Endothelial cell (in vitro differentiated cells): ENCODE data around the gene DIDO1. TPM values are rescaled to one million over a fixed set of nuclear protein-coding genes. Genes with fewer than 3 reads are reported as not detected.
"Not testable (repeated sequence)": the region's sequence is repeated elsewhere in the genome, so short reads cannot be mapped to it uniquely, and the experiment has no call there.

Source experiments
- DNase-seq: peaks from one replicate; pipeline ENCODE4 v3.0.0; 2021; ENCODE audit warnings: low spot score
- H3K27ac Mint-ChIP-seq: one replicate; pipeline ENCODE4 v1.8.0; 2021; ENCODE audit warnings: mixed read lengths, inconsistent platforms; ENCODE audit not compliant: unreplicated experiment
- H3K27me3 Mint-ChIP-seq: one replicate; pipeline ENCODE4 v1.8.0; 2021; ENCODE audit warnings: mild to moderate bottlenecking, moderate library complexity, mixed read lengths, inconsistent platforms; ENCODE audit not compliant: unreplicated experiment
- H3K36me3 Mint-ChIP-seq: one replicate; pipeline ENCODE4 v1.8.0; 2021; ENCODE audit warnings: mild to moderate bottlenecking, low read depth, mixed read lengths, inconsistent platforms; ENCODE audit not compliant: unreplicated experiment
- H3K4me1 Mint-ChIP-seq: one replicate; pipeline ENCODE4 v1.8.0; 2021; ENCODE audit warnings: mild to moderate bottlenecking, mixed read lengths, inconsistent platforms; ENCODE audit not compliant: unreplicated experiment
- H3K4me3 Mint-ChIP-seq: one replicate; pipeline ENCODE4 v1.8.0; 2021; ENCODE audit warnings: mild to moderate bottlenecking, mixed read lengths, inconsistent platforms; ENCODE audit not compliant: unreplicated experiment
- H3K9me3 Mint-ChIP-seq: one replicate; pipeline ENCODE4 v1.8.0; 2021; ENCODE audit warnings: mixed read lengths, inconsistent platforms; ENCODE audit not compliant: unreplicated experiment
- CTCF ChIP-seq: fragments of 200-600 bp; sonication (generic); IDR thresholded peaks from one replicate; pipeline ENCODE4 v1.5.0; 2021; ENCODE audit warnings: antibody characterized with exemption; ENCODE audit not compliant: unreplicated experiment
- total RNA-seq: library from RNA; stranded (reverse); fragmentation: NEBNext Ultra II Directional; extraction: Animal tissue kit (Norgen Biotek cat#: 25700); gene quantifications from one replicate; pipeline ENCODE4 v1.2.1, GENCODE V29; 2021; ENCODE audit not compliant: unreplicated experiment

DIDO1 gene
- total RNA-seq, 1 donor from 2014 or later: 61.0 TPM

- H3K27me3 Mint-ChIP-seq: peaks cover 7% of the 10 kb centered on the region
- DNase-seq: no peak
- H3K27ac Mint-ChIP-seq: peak overlapping the region; percentile 71
- H3K9me3 Mint-ChIP-seq: no peaks in the 10 kb centered on the region
- peaks cover 29% of the 10 kb centered on the region for H3K4me1 Mint-ChIP-seq
- no peak overlapping the region for H3K4me3 Mint-ChIP-seq
- no peak for TF ChIP-seq CTCF
- H3K36me3 Mint-ChIP-seq: no peaks in the 10 kb centered on the region
Observed at GRCh38 chr20:62874964-62875344, 51.4 kb downstream of the DIDO1 start.

- not testable (repeated sequence) for H3K4me3 Mint-ChIP-seq
- peak overlapping the region; percentile 24 for H3K27ac Mint-ChIP-seq
Observed at GRCh38 chr20:62873681-62874031, 52.6 kb downstream of the DIDO1 start.

GRCh38 chr20:62873280-62873679 lies 53.0 kb downstream of the DIDO1 start:
- Mint-ChIP-seq H3K4me1 (peaks cover 25% of the 10 kb centered on the region), H3K4me3 (no peak overlapping the region), H3K27ac (no peak overlapping the region)

More at GRCh38 chr20:62873681-62874031, 52.6 kb downstream of the DIDO1 start:
- not testable (repeated sequence) for H3K9me3 Mint-ChIP-seq, H3K36me3 Mint-ChIP-seq, H3K27me3 Mint-ChIP-seq
- peaks cover 29% of the 10 kb centered on the region for H3K4me1 Mint-ChIP-seq
- peak; percentile 69 for DNase-seq

GRCh38 chr20:62872862-62873261 lies 53.4 kb downstream of the DIDO1 start:
- peaks cover 21% of the 10 kb centered on the region for H3K4me1 Mint-ChIP-seq
- no peak for TF ChIP-seq CTCF
- no peaks in the 10 kb centered on the region for H3K9me3 Mint-ChIP-seq
- no peaks in the 10 kb centered on the region for H3K36me3 Mint-ChIP-seq
- DNase-seq: no peak
- peaks cover 7% of the 10 kb centered on the region for H3K27me3 Mint-ChIP-seq
- H3K27ac Mint-ChIP-seq: no peak overlapping the region
- no peak overlapping the region for H3K4me3 Mint-ChIP-seq

More at GRCh38 chr20:62873280-62873679, 53.0 kb downstream of the DIDO1 start:
- Mint-ChIP-seq H3K36me3 (no peaks in the 10 kb centered on the region), H3K9me3 (no peaks in the 10 kb centered on the region), H3K27me3 (peaks cover 7% of the 10 kb centered on the region)
- no peak for DNase-seq
- no peak for TF ChIP-seq CTCF

GRCh38 chr20:62872184-62872847 lies 54.0 kb downstream of the DIDO1 start:
- no peak for TF ChIP-seq CTCF
- Mint-ChIP-seq H3K36me3 (no peaks in the 10 kb centered on the region), H3K9me3 (no peaks in the 10 kb centered on the region), H3K27ac (no peak overlapping the region), H3K4me3 (no peak overlapping the region), H3K4me1 (peaks cover 18% of the 10 kb centered on the region), H3K27me3 (peaks cover 7% of the 10 kb centered on the region)
- DNase-seq: no peak
